Measurements from ENCODE around the gene NIP7.
"Not testable (repeated sequence)": the region's sequence is repeated elsewhere in the genome, so short reads cannot be mapped to it uniquely, and the experiment has no call there.

Gene NIP7

GRCh38 chr16:69339289-69340094 is at the start of gene NIP7, which contains the start of gene COG8:
Gene NIP7, plus strand, starts transcription at chr16:69339772. Its CDS starts 58 bp downstream, at chr16:69339830.
Gene COG8, minus strand, starts transcription at chr16:69339564. Its CDS starts 12 bp downstream, at chr16:69339552.
- DNase-seq: peak; percentile 99

- DNase-seq: not testable (repeated sequence)
Measured at GRCh38 chr16:69291657-69292056, 47.9 kb upstream of the NIP7 start.

- no peak for DNase-seq
Measured at GRCh38 chr16:69293401-69293800, 46.2 kb upstream of the NIP7 start.

- no peak for DNase-seq
Measured at GRCh38 chr16:69294051-69294450, 45.5 kb upstream of the NIP7 start.

- DNase-seq: not testable (repeated sequence)
Measured at GRCh38 chr16:69296771-69297170, 42.8 kb upstream of the NIP7 start.

- DNase-seq: no peak
Measured at GRCh38 chr16:69298261-69298660, 41.3 kb upstream of the NIP7 start.

GRCh38 chr16:69301187-69301586 is 38.4 kb upstream of the NIP7 start:
- DNase-seq: no peak

GRCh38 chr16:69301861-69302260 is 37.7 kb upstream of the NIP7 start:
- DNase-seq: no peak

- no peak for DNase-seq
Measured at GRCh38 chr16:69302301-69302700, 37.3 kb upstream of the NIP7 start.

GRCh38 chr16:69306031-69306430 is 33.5 kb upstream of the NIP7 start:
- DNase-seq: no peak

GRCh38 chr16:69307091-69307490 is 32.5 kb upstream of the NIP7 start:
- no peak for DNase-seq

- no peak for DNase-seq
Measured at GRCh38 chr16:69307856-69308255, 31.7 kb upstream of the NIP7 start.

GRCh38 chr16:69309316-69309715 is 30.3 kb upstream of the NIP7 start:
- DNase-seq: no peak

- DNase-seq: peak; percentile 84 to 90
Measured at GRCh38 chr16:69310653-69311532, 28.7 kb upstream of the NIP7 start, which contains the start of gene VPS4A. Gene VPS4A, plus strand, starts transcription at chr16:69311350. Its CDS starts 162 bp downstream, at chr16:69311512.

GRCh38 chr16:69311533-69312387 is 27.8 kb upstream of the NIP7 start:
- DNase-seq: peak; percentile 13 to 38

- no peak for DNase-seq
Measured at GRCh38 chr16:69313469-69313868, 26.1 kb upstream of the NIP7 start.

- DNase-seq: no peak
Measured at GRCh38 chr16:69314534-69314933, 25.0 kb upstream of the NIP7 start.

- DNase-seq: no peak
Measured at GRCh38 chr16:69315486-69316311, 23.9 kb upstream of the NIP7 start.

- DNase-seq: no peak
Measured at GRCh38 chr16:69316595-69317034, 23.0 kb upstream of the NIP7 start.

- peak in 1 of 2 experiments; percentile 21 for DNase-seq
Measured at GRCh38 chr16:69318177-69318910, 21.2 kb upstream of the NIP7 start.

- no peak for DNase-seq
Measured at GRCh38 chr16:69318911-69319289, 20.7 kb upstream of the NIP7 start.
